HK-2 (cell line): Measurements from ENCODE around the gene KCNK16.

Source experiments
- DNase-seq: peaks from one replicate; pipeline ENCODE4 v3.0.0-alpha.2; 2018; ENCODE audit not compliant: unreplicated experiment

KCNK16 gene

DNA sequence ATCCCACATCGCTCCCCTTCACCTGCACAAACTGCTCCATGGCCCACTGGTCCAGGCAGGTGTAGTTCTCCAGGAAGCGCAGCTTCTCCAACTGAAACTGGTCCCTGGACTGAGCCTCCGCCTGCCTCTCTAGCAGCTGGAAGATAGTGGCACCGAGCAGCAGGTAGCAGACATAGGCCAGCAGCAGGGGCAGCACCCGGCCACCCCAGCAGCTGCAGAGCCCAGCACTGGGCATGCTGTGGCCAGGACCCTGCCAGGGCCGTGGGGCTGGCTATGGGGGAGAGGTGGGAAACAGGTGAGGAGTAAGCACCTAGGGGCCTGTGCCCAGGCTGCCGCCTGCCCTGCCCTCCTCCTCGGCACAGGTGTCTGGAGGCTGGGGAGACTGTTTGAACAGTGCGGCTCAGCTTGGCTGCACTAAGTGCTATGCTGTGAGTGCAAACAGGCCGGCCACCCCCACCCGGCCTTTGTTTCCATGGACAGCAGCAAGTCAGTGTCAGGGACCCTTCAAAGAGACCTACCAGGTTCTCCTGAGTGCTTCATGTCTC lies at the start of gene KCNK16:
Gene KCNK16, minus strand, starts transcription at position 397 of the 545 bp plus-strand sequence. Its CDS starts 162 bp downstream, at position 235.
- DNase-seq, result no peak

DNA sequence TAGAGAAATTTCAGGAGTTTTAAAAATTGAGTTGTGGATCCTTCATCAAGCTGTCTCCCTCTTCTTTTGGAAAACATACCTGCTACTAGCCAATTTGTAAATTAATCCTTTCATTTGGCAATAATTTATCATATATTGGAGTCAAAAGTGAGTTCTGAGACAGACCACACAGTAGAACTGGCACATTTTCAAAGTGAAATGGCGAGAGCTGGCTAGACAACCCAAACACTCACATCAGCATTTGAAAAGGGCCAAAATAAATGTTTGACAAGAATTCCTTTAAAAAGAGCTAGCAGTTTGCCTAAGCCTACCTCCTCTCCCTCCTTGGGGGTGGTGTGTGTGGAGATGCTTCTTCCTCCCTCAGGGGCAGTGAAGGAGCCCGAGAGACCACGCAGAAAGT lies 47.9 kb upstream of the KCNK16 start:
- no peak for DNase-seq

- DNase-seq, result no peak
These were observed 47.5 kb upstream of the KCNK16 start for GRCh38 chr6:39369987-39370386.

- DNase-seq, result no peak
These were observed 45.2 kb upstream of the KCNK16 start for GRCh38 chr6:39367700-39368099.

DNA sequence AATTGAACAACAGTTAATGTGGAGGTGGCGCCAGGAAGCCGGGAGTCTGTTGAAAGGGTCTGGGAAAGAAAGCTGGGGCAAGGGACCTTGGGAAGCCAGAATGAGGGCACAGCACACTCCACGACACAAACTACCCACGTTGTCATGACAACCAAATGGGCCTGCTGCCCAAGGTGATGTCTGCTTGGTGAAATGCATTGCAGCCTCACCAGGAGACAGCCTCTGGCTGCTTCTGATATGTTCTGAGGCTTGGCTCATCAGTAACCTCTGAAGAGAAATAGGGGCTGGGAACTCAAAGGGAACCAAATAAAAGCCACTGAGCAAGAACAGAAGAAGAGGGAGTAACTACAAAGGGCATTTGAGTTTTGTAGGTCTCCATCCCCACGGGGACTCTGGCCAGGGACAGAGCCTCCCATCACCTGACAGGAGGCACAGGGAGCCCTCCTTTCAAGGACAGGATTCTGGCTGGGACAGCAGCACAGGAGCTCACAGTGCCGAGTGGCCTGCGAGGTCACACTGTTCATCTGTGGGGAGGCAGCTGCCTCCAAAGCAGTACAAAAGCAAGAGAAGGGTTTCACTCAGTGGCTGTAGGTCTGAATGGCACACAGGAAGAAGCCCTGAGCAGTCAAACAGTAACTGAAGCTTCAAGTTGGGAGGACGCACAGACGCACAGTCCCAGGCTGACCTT lies 44.6 kb upstream of the KCNK16 start:
- no peak for DNase-seq

DNA sequence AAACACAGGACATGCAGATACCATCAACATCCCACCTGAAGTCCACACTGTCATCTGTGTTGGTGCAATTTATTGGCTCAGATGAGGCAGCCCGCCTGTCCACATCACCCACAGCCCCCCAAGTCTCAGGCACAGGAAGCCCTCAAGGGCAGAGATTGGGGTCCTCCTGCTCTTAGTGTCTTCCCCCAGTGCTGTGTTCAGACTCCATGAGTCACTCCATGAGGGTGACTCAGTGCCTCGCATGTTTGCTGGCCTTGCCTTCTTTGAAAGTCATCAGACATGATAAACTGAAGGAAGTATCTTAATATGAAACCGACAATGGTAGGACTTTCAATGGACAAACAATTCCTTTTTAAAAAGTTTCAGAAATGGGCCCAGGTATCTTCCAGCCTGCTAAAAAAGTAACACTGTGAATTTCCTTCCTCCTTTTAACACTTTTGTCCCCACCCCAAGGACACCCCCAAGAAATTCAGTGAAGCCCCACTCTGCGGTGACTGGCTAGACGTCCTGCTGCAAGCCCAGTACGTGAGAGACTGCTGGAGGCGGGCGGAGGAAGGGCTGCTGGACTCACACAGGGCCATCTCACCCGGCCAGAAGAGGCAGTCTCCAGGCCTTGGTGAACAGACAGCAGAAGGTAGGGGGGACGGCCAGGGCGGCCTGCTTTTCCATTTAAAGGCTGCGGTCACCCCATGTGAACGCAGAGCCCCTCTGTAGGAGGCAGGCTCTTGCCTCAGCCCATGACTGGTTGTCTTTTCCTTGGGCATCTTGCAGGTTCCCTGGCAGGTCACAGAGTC lies 43.0 kb upstream of the KCNK16 start:
- no peak for DNase-seq

DNA sequence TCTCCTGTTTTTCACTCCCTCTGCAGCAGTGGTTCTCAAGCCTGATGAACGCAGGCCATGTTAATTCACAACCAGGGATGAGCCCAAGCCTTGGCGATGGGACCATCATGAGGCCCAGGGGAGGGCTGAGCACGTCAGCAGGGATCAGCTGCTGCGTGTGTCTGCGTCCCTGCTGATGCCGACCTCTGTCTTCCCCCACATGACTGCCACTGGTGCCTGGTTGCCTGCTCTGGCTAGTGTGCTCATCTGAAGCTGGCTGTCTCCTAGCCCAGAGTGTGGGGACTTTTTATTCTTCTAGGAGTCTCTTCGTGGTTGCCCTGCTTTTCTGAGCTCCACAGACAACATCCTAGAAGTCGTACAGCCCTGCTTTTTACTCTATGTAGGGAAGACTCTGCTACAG lies 40.8 kb upstream of the KCNK16 start:
- DNase-seq, result no peak

GRCh38 chr6:39362487-39362865 lies 40.0 kb upstream of the KCNK16 start:
- DNase-seq, result no peak

GRCh38 chr6:39361657-39362486 lies 39.4 kb upstream of the KCNK16 start:
- DNase-seq, result peak; percentile 57

DNA sequence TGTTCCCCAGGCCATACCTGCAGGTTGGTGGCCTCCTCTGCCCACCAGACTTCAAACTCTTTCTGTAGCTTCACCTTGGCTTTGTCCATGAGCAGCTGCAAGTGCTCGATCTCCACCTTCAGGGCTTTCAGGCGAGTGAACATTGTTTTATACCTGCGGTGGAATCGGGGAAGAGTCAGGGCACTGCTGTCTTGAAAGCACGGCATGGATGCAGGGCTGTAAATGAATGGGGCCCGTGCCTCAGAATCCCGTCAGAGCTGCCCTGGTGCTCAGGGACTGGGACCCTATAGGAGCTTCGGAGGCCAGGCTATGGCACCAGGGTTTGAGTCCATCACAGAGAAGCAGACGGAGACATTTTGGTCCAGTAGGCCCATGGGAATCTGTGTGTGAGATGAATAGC lies 37.9 kb upstream of the KCNK16 start:
- no peak for DNase-seq

DNA sequence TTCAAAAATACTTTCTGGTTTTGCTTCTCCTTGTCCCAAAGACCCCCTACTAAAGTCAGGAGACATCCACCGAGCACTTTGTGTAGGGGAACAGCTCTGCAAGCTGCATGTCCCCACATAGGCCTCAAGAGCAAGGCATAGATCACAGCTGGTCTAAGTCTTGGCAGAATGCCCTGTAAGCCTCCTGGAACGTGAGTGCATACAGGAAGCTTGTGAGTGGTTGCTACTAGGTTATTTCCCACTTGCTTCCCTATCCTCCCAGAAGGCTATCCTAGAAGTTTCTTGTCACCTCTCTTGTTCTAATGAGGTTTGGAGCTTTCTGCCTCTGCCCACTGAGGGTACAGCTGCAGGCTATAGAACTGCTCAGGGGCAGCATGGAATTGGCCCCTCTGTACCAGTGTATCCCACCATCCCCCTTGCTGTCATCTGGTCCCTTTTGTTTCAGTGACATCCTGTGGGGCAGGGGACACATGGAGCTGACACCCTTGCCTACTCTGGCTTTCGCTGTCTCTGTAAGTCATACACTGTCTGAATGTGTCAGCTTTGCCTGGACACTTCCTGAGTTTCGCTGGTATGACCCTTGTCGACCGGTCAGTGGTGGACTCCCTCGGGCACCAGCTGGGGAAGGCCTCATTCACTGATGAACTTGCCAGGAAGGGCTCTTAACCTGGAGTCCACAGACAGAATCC lies 35.6 kb upstream of the KCNK16 start:
- DNase-seq, result no peak

DNA sequence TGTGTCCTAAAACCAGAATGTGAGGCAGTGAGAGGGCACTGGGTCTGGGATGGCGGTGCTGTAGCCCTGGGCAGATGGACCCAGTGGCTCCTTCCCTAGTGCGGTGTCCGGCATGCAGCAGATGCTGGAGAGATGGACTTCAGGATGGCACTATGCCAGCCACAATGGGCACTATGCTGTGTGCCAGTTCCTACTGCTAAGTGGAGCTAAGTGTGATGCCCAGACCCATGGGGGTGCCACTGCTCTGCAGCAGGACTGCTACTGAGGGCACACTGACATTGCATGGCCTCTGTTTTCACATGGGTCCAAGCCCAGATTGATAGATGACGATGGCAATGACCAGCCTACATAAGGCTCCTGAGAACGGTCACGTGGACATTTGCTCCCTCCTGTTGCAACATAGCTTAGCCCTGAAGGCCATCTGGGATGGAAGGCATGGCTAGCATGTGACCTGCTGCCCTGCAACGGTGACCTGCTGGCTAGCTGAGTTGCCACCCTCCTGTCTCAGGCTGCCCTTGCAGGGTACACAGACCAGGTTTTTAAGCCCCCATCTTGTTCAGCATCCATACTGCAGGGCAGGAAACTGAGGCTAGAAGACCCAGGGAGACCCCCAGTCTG lies 31.3 kb upstream of the KCNK16 start:
- no peak for DNase-seq

DNA sequence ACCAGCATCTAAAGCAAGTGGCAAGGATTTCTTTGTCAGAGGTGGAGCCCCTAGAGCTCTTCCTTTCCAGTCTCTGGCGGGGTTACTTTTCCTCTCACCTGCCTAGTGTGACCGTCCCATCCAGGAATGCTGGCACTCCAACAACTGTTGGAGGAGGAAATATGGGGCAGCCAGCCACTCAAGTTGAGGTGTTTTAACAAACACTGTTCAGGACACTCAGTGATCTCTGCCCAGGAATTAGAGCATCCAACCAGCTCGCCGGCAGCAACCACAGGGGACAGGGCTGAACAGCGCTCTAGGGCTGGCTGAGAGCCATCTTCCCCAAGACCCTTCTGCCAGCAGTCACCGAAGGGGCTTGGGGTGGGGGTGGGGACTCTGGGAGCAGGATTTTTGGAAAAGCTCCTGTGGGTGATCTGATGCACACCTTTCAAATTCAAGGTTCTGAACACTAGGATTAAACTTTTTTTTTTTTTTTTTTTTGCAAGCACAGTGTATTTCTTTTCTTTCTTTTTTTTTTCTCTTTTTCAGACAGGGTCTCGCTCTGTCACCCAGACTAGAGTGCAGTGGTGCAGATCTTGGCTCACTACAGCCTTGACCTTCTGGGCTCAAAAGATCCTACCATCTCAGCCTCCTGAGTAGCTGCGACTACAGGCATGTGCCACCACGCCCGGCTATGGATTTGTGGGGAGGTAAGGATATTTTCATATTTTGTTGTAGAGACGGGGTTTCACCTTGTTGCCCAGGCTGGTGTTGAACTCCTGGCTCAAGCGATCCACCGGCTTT lies 28.4 kb upstream of the KCNK16 start:
- no peak for DNase-seq

DNA sequence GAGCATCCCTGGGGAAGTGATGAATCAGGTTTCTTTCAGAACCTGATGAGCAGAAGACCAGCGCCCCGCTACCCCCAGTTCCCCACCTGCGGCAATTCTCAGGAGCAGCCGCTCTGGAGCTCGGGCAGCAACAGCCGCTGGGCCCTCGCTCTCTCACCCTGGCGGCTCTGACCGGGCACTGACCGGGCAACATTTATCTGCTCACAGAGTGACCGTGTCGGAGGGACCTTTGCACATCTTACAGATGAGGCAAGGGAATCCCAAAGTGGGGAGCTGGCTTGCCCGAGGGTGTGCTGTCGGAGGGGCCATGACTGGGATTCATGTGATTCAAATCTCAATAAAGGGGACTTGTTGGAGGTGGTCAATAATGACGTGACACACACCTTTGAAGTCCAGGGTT lies 26.2 kb upstream of the KCNK16 start:
- DNase-seq, result no peak

GRCh38 chr6:39347906-39348585 lies 25.5 kb upstream of the KCNK16 start:
- peak; percentile 57 for DNase-seq

- peak; percentile 14 for DNase-seq
These were observed 24.7 kb upstream of the KCNK16 start for GRCh38 chr6:39347206-39347605.

- DNase-seq, result no peak
These were observed 22.3 kb upstream of the KCNK16 start for GRCh38 chr6:39344821-39345280.

- no peak for DNase-seq
These were observed 20.9 kb upstream of the KCNK16 start for GRCh38 chr6:39343396-39343870.

DNA sequence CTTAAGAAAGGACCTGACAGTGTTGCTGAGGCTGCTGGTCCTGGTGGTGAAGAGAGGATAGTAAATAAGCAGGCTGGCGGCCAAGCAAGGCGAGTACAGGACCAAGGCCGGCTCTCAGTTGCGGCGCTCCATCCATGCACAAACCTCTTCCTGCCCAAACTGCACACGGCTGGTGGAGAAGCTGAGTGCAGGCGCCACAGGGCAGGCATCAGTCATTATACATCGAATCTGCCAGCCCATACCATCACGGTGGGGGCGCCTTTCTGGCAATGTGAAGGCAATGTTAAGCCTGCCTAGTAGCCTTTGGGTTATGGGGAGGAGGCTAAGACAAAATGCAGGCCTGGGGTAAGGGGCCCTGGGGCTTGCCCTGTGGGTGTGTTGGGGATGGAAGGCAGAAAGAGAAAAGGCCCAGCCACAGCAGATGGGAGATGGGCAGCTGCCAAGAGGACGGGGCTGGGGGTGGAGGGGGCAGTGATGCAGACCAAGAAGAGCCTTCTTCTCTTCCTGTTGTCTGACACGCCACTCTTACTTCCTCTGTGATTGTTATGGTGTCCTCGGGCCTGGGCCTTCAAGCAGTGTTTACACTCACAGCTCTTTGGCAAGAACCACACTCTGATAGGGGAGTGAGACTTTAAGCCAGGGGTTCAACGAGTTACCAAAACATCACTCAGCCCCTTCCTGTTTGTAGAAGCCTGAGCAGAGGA lies 20.3 kb upstream of the KCNK16 start:
- DNase-seq, result no peak
